Ishikawa (cell line): ENCODE data around the gene GFRA1.

Experiments
- CEBPB ChIP-seq: IDR thresholded peaks from 2 replicates; pipeline ENCODE4 v1.6.1; 2012
- CREB1 ChIP-seq: IDR thresholded peaks from 2 replicates; pipeline ENCODE4 v1.6.1; 2012; ENCODE audit warnings: low read depth
- EGR1 ChIP-seq: IDR thresholded peaks from 2 replicates; pipeline ENCODE4 v1.6.1; 2012
- EP300 ChIP-seq: IDR thresholded peaks from 2 replicates; pipeline ENCODE4 v1.6.1; 2012; ENCODE audit warnings: borderline replicate concordance
- FOXM1 ChIP-seq: IDR thresholded peaks from 2 replicates; pipeline ENCODE4 v1.6.1; 2012; ENCODE audit warnings: low read depth, borderline replicate concordance
- MAX ChIP-seq: IDR thresholded peaks from 2 replicates; pipeline ENCODE4 v1.6.1; 2012
- NFIC ChIP-seq: IDR thresholded peaks from 2 replicates; pipeline ENCODE4 v1.6.1; 2012
- RAD21 ChIP-seq: IDR thresholded peaks from 2 replicates; pipeline ENCODE4 v1.6.1; 2012; ENCODE audit warnings: low read depth
- REST ChIP-seq: IDR thresholded peaks from 2 replicates; pipeline ENCODE4 v1.6.1; 2012; ENCODE audit warnings: low read depth, mild to moderate bottlenecking
- TAF1 ChIP-seq: IDR thresholded peaks from 2 replicates; pipeline ENCODE4 v1.6.1; 2012; ENCODE audit warnings: low read depth, mild to moderate bottlenecking
- TCF12 ChIP-seq: IDR thresholded peaks from 2 replicates; pipeline ENCODE4 v1.6.1; 2012; ENCODE audit warnings: low read depth
- TEAD4 ChIP-seq: IDR thresholded peaks from 2 replicates; pipeline ENCODE4 v1.6.1; 2012
- USF1 ChIP-seq: IDR thresholded peaks from 2 replicates; pipeline ENCODE4 v1.6.1; 2012
- YY1 ChIP-seq: IDR thresholded peaks from 2 replicates; pipeline ENCODE4 v1.6.1; 2012; ENCODE audit warnings: low read depth
- ZBTB7A ChIP-seq: IDR thresholded peaks from 2 replicates; pipeline ENCODE4 v1.6.1; 2012; ENCODE audit warnings: low read depth

The GFRA1 gene

GRCh38 chr10:116182426-116182825 is 90.6 kb downstream of the GFRA1 start:
- no peak for TF ChIP-seq TAF1
- TF ChIP-seq CREB1: no peak
- TF ChIP-seq TEAD4: no peak
- TF ChIP-seq EGR1: no peak
- TF ChIP-seq ZBTB7A: no peak
- no peak for TF ChIP-seq MAX
- no peak for TF ChIP-seq FOXM1
- no peak for TF ChIP-seq TCF12
- no peak for TF ChIP-seq CEBPB
- TF ChIP-seq YY1: no peak
- TF ChIP-seq USF1: no peak
- TF ChIP-seq RAD21: no peak
- no peak for TF ChIP-seq NFIC
- no peak for TF ChIP-seq EP300
- TF ChIP-seq REST: no peak

GRCh38 chr10:116178086-116178605 is 94.9 kb downstream of the GFRA1 start:
- TF ChIP-seq NFIC: peak; percentile 33; the same call in 1 of the 2 replicates
- TF ChIP-seq MAX: no peak

- TF ChIP-seq USF1 (no peak), YY1 (no peak), MAX (no peak), NFIC (no peak), TAF1 (no peak), EGR1 (no peak), RAD21 (no peak), FOXM1 (no peak), CREB1 (no peak), CEBPB (no peak), REST (no peak), TEAD4 (no peak), EP300 (no peak), TCF12 (no peak), ZBTB7A (no peak)
Observed at GRCh38 chr10:116175231-116175630, 97.8 kb downstream of the GFRA1 start.

- TF ChIP-seq TEAD4 (no peak), USF1 (no peak), EP300 (no peak), NFIC (no peak), CEBPB (no peak), REST (no peak), RAD21 (no peak), TAF1 (no peak), CREB1 (no peak)
Observed at GRCh38 chr10:116171505-116171904, 101.5 kb downstream of the GFRA1 start.
